HG02943 (cell line): ENCODE data around the gene SKOR2.

Experiments
- ATAC-seq: cut with Tn5 transposase; IDR thresholded peaks from one replicate; pipeline ENCODE4 v1.9.1; 2021; ENCODE audit warnings: mild to moderate bottlenecking, low read depth, moderate library complexity; ENCODE audit not compliant: unreplicated experiment

Gene SKOR2

GRCh38 chr18:47260120-47260923 is 8.9 kb upstream of the SKOR2 start:
- ATAC-seq: no peak

- ATAC-seq: no peak
These were observed 3.0 kb upstream of the SKOR2 start for GRCh38 chr18:47254341-47254939.

- no peak for ATAC-seq
These were observed 1.7 kb upstream of the SKOR2 start for GRCh38 chr18:47253101-47253654.

GRCh38 chr18:47250391-47251046 is 941 bp downstream of the SKOR2 start:
- no peak for ATAC-seq

- ATAC-seq: no peak
These were observed 2.0 kb downstream of the SKOR2 start for GRCh38 chr18:47249314-47249981.

- no peak for ATAC-seq
These were observed 2.7 kb downstream of the SKOR2 start for GRCh38 chr18:47248604-47249313.

GRCh38 chr18:47248115-47248603 is 3.3 kb downstream of the SKOR2 start:
- no peak for ATAC-seq

GRCh38 chr18:47247416-47248114 is 3.9 kb downstream of the SKOR2 start:
- no peak for ATAC-seq

GRCh38 chr18:47247036-47247415 is 4.4 kb downstream of the SKOR2 start:
- ATAC-seq: no peak

- ATAC-seq: no peak
These were observed 5.2 kb downstream of the SKOR2 start for GRCh38 chr18:47246027-47246971.

GRCh38 chr18:47244086-47244485 is 7.4 kb downstream of the SKOR2 start:
- no peak for ATAC-seq

GRCh38 chr18:47235096-47235495 is 16.4 kb downstream of the SKOR2 start:
- no peak for ATAC-seq

- ATAC-seq: no peak
These were observed 24.8 kb downstream of the SKOR2 start for GRCh38 chr18:47226660-47227059.

GRCh38 chr18:47215554-47216138 is 35.8 kb downstream of the SKOR2 start:
- ATAC-seq: no peak

- no peak for ATAC-seq
These were observed 42.3 kb downstream of the SKOR2 start for GRCh38 chr18:47209171-47209570.

- ATAC-seq: no peak
These were observed 44.4 kb downstream of the SKOR2 start for GRCh38 chr18:47206945-47207637.

- ATAC-seq: no peak
These were observed 46.4 kb downstream of the SKOR2 start for GRCh38 chr18:47204908-47205522.
